ENCODE data around the gene PLPP6. TPM values are rescaled to one million over a fixed set of nuclear protein-coding genes. Genes with fewer than 3 reads are reported as not detected.

PLPP6 gene
- total and polyA plus RNA-seq, 2 of the 13 experiments (the other 11 are each of a cell fraction or from before 2014, with no cell fraction given): 12.1 to 15.5 TPM

- TF ChIP-seq THAP9 (CRISPR knock-in tag; IDR thresholded peaks at IDR 0.05; ENCODE audit: borderline replicate concordance): no peak
- no peak for TF ChIP-seq ZNF720 (CRISPR knock-in tag; IDR thresholded peaks at IDR 0.05)
- no peak for TF ChIP-seq BRD4 (CRISPR knock-in tag; IDR thresholded peaks at IDR 0.05)
These were observed 39.4 kb downstream of the PLPP6 start (continued) for GRCh38 chr9:4701526-4701925.

- in situ Hi-C loops (cut with HindIII; ENCODE audit: extremely low pct_ligation_motif_present, low pct_unique_long_range_greater_than_20kb) (no loop called here), intact Hi-C loops (cut with micrococcal nuclease; ENCODE audit: unreplicated experiment) (no loop called here)
- H3K27ac ChIP-seq (ENCODE audit: extremely low read length, insufficient read depth, low read length): no peak overlapping the region
- WGBS (ENCODE audit: low lambda C conversion rate): 94% methylated on average over 2 of the region's 2 CpGs
- POLR2A ChIA-PET: no interaction called here
- no peak overlapping the region for H3K9ac ChIP-seq (ENCODE audit: insufficient read depth, low read depth, low read length)
- BruUV-seq (replicated peaks): no TSS peak
- ATAC-seq (no peak), FAIRE-seq (no peak), DNase-seq (ENCODE audit: low spot score) (no peak)
- no peak overlapping the region for H3K4me3 ChIP-seq (replicated peaks in 1 of 3; ENCODE audit: insufficient read depth in 1 of 3, low read depth in 2 of 3, low read length in 3 of 3)
- CTCF ChIA-PET (ENCODE audit: low intra/inter-chr PET ratio, low total read pairs): no interaction called here
- H3K36me3 ChIP-seq (replicated peaks in 1 of 2; ENCODE audit: control insufficient read depth in 1 of 2, insufficient read depth in 2 of 2, low read length in 2 of 2): peaks cover 0 to 12% of the 10 kb centered on the region in 2 experiments; a peak in 4 of 5 replicates
- H3K79me2 ChIP-seq (ENCODE audit: insufficient read depth, low read length): no peaks in the 10 kb centered on the region
- H4K20me1 ChIP-seq (ENCODE audit: insufficient read depth, low read length): 0 out of 2 replicates have a peak, but pooled peaks cover 3% of the 10 kb centered on the region
- no peak overlapping the region for H3K4me2 ChIP-seq (ENCODE audit: low read depth, low read length)
- H3K9me3 ChIP-seq (ENCODE audit: low read length): no peaks in the 10 kb centered on the region
- H2AFZ ChIP-seq (ENCODE audit: low read length): no peak overlapping the region
- TF ChIP-seq NCOA5 (CRISPR knock-in tag; IDR thresholded peaks at IDR 0.05) (no peak), MLXIP (CRISPR knock-in tag; IDR thresholded peaks at IDR 0.05; ENCODE audit: borderline replicate concordance) (no peak), FOXO4 (CRISPR knock-in tag; conservative IDR thresholded peaks at IDR 0.05) (no peak), POGZ (CRISPR knock-in tag; IDR thresholded peaks at IDR 0.05) (no peak), HNF4A (CRISPR knock-in tag; IDR thresholded peaks at IDR 0.05) (no peak), RBM22 (optimal IDR thresholded peaks at IDR 0.05; ENCODE audit: low read length) (no peak), ZNF335 (CRISPR knock-in tag; IDR thresholded peaks at IDR 0.05) (no peak), ZNF546 (CRISPR knock-in tag; conservative IDR thresholded peaks at IDR 0.05) (no peak)
- no peaks in the 10 kb centered on the region for H3K27me3 ChIP-seq (ENCODE audit: control insufficient read depth in 1 of 2, insufficient read depth in 2 of 2, low read length in 2 of 2)
- H3K4me1 ChIP-seq (ENCODE audit: insufficient read depth, low read length): peaks cover 22% of the 10 kb centered on the region
These were observed 42.0 kb downstream of the PLPP6 start for GRCh38 chr9:4704129-4704528.

Data from HepG2 (cell line).